Stimulated activated memory B cell treated with anti-CD40 and anti-IgM and Interleukin-4, amounts not matched to agents 10 μg/mL and 1 μg/mL and 100 μg/mL, for 72 hours (primary cell): ENCODE results near the gene SMC1B.
A peak's percentile ranks its signal among the peaks of the same experiment; 100 is the strongest.

Experiments
- ATAC-seq: fragments of 150-1000 bp; cut with Tn5 transposase; 2 replicates; pipeline ENCODE4 v1.10.0; 2021
- H3K27ac Mint-ChIP-seq: one replicate; pipeline ENCODE4 v1.8.0; 2022; ENCODE audit warnings: mild to moderate bottlenecking, mixed read lengths
- H3K27me3 Mint-ChIP-seq: one replicate; pipeline ENCODE4 v1.8.0; 2022; ENCODE audit warnings: mixed read lengths
- H3K36me3 Mint-ChIP-seq: one replicate; pipeline ENCODE4 v1.8.0; 2022; ENCODE audit warnings: mixed read lengths
- H3K4me1 Mint-ChIP-seq: one replicate; pipeline ENCODE4 v1.8.0; 2022; ENCODE audit warnings: mixed read lengths
- H3K4me3 Mint-ChIP-seq: one replicate; pipeline ENCODE4 v1.8.0; 2022; ENCODE audit warnings: mild to moderate bottlenecking, moderate library complexity, mixed read lengths
- H3K9me3 Mint-ChIP-seq: one replicate; pipeline ENCODE4 v1.8.0; 2022; ENCODE audit warnings: mixed read lengths

The SMC1B gene

DNA sequence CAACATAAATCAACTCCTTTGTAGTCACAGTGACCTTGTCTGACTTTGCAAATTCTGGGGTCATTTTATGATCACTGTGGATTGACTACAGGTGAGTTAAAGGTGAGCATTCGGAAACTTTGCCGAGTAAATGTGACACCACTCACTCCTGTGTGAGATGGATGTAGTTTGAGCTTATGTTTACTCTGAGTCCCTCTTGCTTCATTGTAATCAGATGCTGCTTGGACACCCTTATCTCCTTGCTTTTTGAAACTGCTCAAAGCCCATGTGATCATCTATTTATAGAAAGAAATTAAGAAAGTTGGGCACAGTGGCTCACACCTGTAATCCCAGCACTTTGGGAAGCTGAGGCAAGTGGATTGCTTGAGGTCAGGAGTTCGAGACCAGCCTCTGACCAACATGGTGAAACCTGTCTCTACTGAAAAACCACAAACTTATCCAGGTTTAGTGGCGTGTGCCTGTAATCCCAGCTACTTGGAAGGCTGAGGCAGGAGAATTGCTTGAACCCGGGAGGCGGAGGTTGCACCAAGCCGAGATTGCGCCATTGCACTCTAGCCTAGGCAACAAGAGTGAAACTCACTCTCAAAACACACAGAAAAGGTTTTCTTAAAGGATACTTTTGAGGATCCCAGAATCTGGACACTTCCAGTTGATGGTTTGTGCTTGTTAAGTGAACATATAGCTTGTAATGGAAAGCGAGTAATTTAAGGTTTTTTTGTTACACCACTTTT is 96.4 kb downstream of the SMC1B start:
- no peak for ATAC-seq
- peaks cover 83% of the 10 kb centered on the region for H3K4me1 Mint-ChIP-seq
- H3K27ac Mint-ChIP-seq = no peak overlapping the region
- peaks cover 8% of the 10 kb centered on the region for H3K36me3 Mint-ChIP-seq
- no peaks in the 10 kb centered on the region for H3K27me3 Mint-ChIP-seq
- H3K9me3 Mint-ChIP-seq = no peaks in the 10 kb centered on the region
- no peak overlapping the region for H3K4me3 Mint-ChIP-seq

DNA sequence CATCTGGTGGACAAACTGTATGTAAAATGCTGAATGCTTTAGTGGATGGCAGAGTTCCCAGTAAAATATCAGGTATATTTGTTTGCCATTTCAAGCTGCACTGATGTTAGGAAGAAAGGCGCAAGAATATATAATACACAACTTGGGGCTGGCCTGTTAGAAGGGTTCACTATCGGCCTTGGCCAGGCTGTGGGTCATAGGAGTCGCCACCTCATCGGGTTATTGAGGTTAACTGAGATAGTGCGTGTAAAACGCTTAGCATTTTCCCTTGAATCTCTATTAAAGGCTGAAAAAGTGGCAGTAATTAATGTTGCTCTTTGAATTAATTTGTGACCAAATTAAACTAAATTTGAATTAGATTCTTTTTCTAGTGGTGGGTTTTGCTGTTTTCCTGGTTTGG is 98.6 kb downstream of the SMC1B start:
- peak overlapping the region; percentile 18 for H3K27ac Mint-ChIP-seq
- no peaks in the 10 kb centered on the region for H3K9me3 Mint-ChIP-seq
- no peak overlapping the region for H3K4me3 Mint-ChIP-seq
- no peaks in the 10 kb centered on the region for H3K27me3 Mint-ChIP-seq
- peaks cover 8% of the 10 kb centered on the region for H3K36me3 Mint-ChIP-seq
- H3K4me1 Mint-ChIP-seq = peaks cover 87% of the 10 kb centered on the region
- ATAC-seq = no peak

DNA sequence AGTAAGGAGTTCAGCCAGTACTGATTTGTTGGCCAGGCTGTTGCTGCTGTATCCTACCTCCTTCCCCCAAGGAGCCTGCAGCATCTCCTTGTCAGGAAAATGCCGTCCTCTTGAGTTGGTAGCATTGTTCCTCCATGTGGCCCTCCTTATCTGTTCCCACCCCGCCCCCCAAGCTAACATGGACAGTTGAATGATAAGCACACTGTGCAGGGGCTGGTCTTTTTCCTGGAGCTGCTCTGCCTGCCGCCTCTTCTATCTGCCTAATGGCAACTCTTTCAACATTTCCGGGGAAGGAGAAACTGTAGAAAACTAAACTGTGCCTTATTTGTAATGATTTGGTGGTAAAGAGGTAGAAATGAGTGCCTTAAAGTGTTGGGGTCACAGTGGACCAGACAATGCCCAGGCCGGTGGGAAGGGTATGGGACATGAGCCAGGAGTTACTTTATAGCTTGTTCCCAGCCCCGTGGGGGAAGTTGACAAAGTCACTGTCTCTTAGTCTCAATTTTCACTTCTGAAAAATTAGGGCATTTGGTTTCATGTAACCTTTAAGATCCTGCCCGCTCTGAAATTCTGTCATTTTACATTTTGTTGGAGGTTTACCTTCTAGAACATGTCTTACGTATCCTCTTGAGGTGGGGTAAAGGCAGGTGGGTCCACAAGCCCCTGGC is 99.2 kb downstream of the SMC1B start:
- Mint-ChIP-seq H3K9me3 (no peaks in the 10 kb centered on the region), H3K27ac (peak overlapping the region; percentile 18), H3K4me1 (peaks cover 83% of the 10 kb centered on the region), H3K36me3 (peaks cover 8% of the 10 kb centered on the region), H3K27me3 (no peaks in the 10 kb centered on the region), H3K4me3 (no peak overlapping the region)
- no peak for ATAC-seq

DNA sequence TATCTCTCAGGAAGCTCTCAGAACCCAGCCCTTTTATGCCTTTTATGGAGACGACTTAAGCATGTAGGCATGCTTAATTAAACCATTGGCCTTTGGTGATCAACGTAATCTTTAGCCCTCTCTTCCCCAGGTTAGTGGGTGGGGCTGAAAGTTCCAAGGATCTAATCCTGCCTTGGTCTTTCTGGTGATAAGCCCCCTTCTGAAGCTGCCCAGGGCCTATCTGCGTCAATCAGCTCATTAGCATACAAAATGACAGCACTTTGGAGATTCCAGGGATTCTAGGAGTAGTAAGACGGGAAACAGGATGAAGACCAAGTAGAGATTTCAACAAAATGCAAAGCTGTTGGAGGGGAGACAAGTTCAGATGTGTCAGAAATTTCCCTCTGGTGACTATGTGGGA is 100.5 kb downstream of the SMC1B start:
- no peak overlapping the region for H3K27ac Mint-ChIP-seq
- no peaks in the 10 kb centered on the region for H3K9me3 Mint-ChIP-seq
- ATAC-seq = no peak
- no peak overlapping the region for H3K4me3 Mint-ChIP-seq
- H3K27me3 Mint-ChIP-seq = no peaks in the 10 kb centered on the region
- peaks cover 8% of the 10 kb centered on the region for H3K36me3 Mint-ChIP-seq
- H3K4me1 Mint-ChIP-seq = peaks cover 78% of the 10 kb centered on the region

DNA sequence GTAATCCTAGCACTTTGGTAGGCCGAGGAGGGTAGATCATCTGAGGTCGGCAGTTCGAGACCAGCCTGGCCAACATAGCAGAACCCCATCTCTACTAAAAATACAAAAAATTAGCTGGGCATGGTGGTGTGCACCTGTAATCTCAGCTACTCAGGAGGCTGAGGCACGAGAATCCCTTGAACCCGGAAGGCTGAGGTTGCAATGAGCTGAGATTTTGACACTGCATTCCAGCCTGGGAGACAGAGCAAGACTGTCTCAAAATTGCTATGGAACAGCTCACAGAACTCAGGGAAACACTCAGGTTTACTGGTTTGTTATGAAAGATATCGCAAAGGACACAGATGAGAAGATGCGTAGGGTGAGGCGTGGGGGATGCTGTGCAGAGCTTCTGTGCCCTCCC is 101.0 kb downstream of the SMC1B start:
- Mint-ChIP-seq H3K4me1 (peaks cover 75% of the 10 kb centered on the region), H3K27ac (no peak overlapping the region), H3K36me3 (peaks cover 8% of the 10 kb centered on the region)

DNA sequence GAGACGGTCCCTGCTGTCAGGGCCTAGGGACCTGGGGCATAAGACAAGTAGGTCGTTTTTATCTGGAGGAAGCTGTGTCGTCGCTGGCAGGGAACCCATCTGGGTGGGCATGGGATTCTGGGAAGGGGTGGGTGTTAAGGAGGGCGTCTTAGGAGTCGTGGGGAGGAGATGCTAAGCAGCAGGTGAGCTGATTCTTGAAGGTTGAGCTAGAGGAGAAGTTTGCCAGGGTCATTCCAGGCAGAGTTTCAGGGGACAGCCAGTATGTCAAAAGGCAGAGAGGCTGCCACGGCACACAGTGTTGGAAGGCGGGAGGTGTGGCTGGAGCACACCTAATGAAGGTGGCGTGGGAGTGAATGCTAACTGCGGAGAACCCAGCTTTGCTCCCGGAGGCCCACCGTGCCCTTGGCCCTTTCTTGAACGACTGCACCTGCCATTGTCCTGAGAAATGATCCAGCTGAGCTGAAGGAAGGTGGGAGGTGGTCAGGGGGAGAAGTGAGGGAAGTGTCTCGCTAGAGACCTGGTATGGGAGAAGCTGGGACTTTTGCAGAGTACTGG is 102.3 kb downstream of the SMC1B start:
- H3K36me3 Mint-ChIP-seq = peaks cover 8% of the 10 kb centered on the region
- peaks cover 69% of the 10 kb centered on the region for H3K4me1 Mint-ChIP-seq

More for the DNA sequence above, 101.0 kb downstream of the SMC1B start:
- H3K9me3 Mint-ChIP-seq = no peaks in the 10 kb centered on the region
- H3K4me3 Mint-ChIP-seq = no peak overlapping the region
- H3K27me3 Mint-ChIP-seq = no peaks in the 10 kb centered on the region
- no peak for ATAC-seq

DNA sequence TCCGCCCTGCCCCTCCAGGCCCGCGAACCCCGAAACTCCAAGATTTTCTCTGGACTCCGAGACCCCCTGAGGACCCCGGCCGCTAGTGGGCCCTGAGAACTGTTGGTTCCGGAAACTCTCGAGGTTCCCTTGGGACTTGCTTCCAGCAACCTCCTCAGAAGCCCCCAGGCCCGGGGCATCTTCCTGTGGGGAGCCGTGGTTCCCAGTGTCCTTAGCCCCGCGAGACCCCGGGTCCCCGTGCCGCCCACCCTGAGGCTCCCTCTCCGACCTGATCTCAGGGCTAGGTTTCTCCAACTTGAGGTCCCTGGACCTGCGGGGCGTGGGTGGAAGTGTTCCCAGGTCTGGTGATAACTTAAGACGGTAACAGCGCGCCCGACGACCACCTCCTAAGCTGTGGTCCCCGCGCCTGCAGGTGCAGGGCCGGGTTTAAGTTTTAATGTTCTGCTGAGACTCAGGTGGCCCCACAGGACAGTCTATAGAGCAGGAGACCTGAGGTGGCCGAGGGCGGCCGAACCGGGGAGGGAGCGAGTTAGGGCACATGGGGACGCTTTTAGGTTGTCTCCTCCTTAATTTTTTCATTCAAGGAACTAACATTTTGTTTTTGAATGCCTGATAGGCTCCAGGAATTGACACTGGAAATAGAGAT is 102.9 kb downstream of the SMC1B start:
- Mint-ChIP-seq H3K27ac (peak overlapping the region; percentile 97), H3K36me3 (peaks cover 8% of the 10 kb centered on the region), H3K27me3 (no peaks in the 10 kb centered on the region), H3K9me3 (no peaks in the 10 kb centered on the region), H3K4me1 (peaks cover 63% of the 10 kb centered on the region), H3K4me3 (peak overlapping the region; percentile 90)
- no peak for ATAC-seq

More for the DNA sequence above, 102.3 kb downstream of the SMC1B start:
- Mint-ChIP-seq H3K27me3 (no peaks in the 10 kb centered on the region), H3K4me3 (peak overlapping the region; percentile 90), H3K27ac (peak overlapping the region; percentile 97), H3K9me3 (no peaks in the 10 kb centered on the region)
- no peak for ATAC-seq

DNA sequence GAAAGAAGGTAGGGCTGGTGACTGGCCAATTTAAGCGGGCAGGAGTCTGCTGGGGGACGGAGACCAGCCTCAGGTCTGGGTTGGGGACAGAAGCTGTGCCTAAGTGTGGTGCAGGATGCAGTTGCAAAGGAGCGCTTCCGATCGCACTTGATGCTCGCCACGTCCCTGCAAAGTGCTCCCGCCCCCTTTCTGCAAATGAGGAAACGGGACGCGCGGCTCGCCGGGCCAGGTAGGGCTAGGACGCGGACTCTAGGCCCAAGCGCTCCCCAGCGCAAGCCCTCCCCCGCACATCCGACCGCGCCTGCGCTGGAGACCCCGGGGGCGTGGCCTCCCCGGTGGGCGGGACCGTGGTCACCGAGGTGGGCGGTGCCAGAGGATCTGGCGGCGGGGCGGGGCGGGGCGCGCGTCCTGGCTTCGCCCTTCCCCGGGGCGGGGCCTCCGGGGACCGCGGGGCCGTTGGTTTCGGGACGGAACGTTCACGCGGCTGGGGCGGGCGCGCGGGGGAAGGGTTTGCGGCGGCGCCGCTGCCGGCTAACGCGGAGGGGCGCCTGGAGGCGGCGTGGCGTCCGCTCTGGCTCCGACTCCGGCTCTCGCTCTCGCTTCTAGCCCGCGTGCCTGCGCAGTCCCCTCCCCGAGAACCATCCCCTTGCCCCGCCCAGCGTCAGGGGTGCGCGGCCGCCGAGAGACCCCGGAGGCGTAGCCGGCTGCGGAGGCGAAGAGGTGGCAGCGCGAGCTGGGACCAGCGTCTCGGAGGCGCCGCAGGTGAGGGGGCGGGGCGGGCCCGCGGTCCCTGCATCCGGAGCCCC is 103.8 kb downstream of the SMC1B start, which contains the start of gene FAM118A:
Gene FAM118A, plus strand, starts transcription at position 513 of the 806 bp plus-strand sequence. CDS start 12,446 bp downstream, outside the sequence.
- H3K36me3 Mint-ChIP-seq = peaks cover 8% of the 10 kb centered on the region
- ATAC-seq = peak; percentile 93
- H3K27me3 Mint-ChIP-seq = no peaks in the 10 kb centered on the region
- H3K4me3 Mint-ChIP-seq = peak within 1 kb of the TSS; percentile 90
- H3K27ac Mint-ChIP-seq = peak within 1 kb of the TSS; percentile 97
- H3K4me1 Mint-ChIP-seq = peaks cover 55% of the 10 kb centered on the region
- H3K9me3 Mint-ChIP-seq = no peaks in the 10 kb centered on the region

DNA sequence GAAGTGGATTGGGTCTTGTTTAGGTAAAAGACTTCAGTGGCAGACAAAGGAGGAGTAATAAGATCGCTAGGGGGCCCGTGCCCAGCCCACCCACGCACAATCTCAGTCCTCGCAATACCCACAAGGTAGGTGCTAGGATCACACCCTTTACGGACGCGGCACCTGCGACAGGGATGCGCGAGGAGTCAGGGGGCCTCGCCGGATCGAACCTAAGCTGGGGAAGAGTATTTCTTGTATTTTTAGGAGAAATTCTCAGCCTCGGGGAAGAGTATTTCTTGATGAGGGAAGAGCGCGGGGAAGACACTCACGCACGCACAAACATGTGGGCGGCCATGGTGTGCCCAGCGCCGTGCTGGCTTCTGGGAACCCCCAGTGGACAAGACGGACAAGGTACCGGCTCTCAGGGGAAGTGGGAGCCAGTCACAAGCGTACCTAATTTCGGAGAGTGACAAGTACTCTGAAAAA is 104.4 kb downstream of the SMC1B start:
- Mint-ChIP-seq H3K36me3 (peaks cover 8% of the 10 kb centered on the region), H3K4me1 (peaks cover 48% of the 10 kb centered on the region), H3K9me3 (no peaks in the 10 kb centered on the region), H3K27me3 (no peaks in the 10 kb centered on the region), H3K27ac (peak overlapping the region; percentile 97), H3K4me3 (peak overlapping the region; percentile 90)
- ATAC-seq = no peak

DNA sequence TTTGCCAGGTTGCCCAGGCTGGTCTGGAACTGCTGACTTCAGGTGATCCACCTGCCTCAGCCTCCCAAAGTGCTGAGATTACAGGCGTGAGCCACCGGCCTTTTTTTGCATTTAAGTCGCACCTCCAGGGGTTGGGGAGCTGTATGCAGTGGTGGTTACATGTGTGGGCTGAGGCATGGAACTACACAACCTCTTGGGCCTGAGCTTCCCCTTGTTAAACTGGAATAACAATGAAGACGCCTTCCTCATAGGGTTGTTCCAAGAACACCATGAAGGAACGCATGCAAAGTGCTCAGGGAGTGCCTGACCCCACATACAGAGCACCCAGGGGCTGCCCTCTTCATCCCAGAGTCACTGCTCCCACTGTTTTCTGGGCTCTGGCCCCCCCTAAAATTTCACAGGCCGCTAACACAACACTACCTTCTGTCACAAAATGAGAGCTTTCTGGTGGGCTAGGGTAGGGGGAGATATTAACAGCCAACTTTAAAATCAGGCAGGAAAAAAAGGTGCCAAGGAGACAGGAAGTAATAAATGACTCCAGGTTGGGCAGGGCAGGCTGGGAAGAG is 104.9 kb downstream of the SMC1B start:
- Mint-ChIP-seq H3K9me3 (no peaks in the 10 kb centered on the region), H3K36me3 (peaks cover 8% of the 10 kb centered on the region), H3K4me1 (peaks cover 43% of the 10 kb centered on the region), H3K27ac (peak overlapping the region; percentile 97), H3K27me3 (no peaks in the 10 kb centered on the region), H3K4me3 (peak overlapping the region; percentile 90)
- ATAC-seq = no peak

DNA sequence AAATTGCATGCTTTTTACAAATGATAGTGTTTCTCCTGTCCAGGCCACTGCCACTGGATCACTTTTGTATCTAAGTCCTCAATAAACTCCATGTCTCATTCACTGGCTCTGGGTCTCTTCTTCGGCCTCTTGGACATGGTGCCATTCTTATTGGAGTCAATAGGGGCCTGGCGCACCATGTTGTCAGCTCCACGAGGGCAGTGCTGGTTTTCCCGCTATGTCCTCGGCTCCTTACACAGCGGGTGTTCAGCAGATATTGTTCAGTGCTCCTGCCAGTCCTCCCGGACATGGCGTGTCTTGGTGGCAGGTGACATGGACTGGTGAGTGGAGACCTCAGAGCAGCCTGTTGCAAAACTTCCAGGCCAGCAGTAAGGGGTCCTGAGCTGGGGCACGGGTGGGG is 107.3 kb downstream of the SMC1B start:
- Mint-ChIP-seq H3K36me3 (no peaks in the 10 kb centered on the region), H3K9me3 (no peaks in the 10 kb centered on the region), H3K4me3 (no peak overlapping the region), H3K27ac (no peak overlapping the region), H3K4me1 (peaks cover 26% of the 10 kb centered on the region), H3K27me3 (no peaks in the 10 kb centered on the region)
- ATAC-seq = no peak

DNA sequence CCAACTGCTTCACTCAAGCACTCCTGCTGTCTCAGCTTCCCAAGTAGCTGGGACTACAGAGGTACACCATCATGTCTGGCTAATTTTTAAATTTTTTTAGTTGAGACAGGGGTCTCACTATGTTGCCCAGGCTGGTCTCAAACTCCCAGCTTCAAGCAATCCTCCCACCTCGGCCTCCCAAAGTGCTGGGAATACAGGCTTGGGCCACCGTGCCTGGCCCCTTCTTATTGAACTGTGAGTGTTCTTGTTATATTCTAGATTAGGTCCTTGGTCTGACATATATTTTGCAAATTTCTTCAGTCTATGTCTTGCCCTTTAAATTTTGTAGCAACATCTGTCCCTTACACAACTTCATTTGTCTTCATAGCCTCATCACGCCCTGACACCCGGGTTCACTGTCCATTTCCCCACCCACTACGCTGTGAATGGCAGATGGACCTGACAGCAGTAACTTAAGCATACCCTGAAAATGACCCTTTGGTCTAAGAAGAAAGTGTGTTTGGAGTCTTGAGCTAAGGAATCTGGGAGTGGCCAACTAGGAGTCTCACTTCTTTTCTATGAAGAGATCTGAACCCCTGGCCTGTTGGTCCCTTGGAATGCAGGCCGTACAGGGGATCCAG is 107.8 kb downstream of the SMC1B start:
- no peak for ATAC-seq
- Mint-ChIP-seq H3K27ac (no peak overlapping the region), H3K36me3 (no peaks in the 10 kb centered on the region), H3K4me1 (peaks cover 20% of the 10 kb centered on the region), H3K27me3 (no peaks in the 10 kb centered on the region), H3K9me3 (no peaks in the 10 kb centered on the region), H3K4me3 (no peak overlapping the region)

DNA sequence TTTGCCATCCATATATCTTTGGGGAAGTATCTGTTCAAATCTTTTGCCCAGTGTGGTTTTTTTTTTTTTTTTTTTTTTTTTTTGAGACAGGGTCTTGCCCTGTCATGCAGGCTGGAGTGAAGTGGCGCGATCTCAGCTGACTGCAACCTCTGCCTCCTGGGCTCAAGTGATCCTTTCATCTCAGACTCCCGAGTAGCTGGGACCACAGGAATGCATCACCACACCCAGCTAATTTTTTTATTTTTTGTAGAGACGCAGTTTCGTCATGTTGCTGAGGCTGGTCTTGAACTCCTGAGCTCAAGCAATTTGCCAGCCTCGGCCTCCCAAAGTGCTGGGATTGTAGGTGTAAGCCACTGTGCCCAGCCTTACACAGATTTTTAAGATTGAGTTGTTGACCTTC is 108.4 kb downstream of the SMC1B start:
- peaks cover 17% of the 10 kb centered on the region for H3K4me1 Mint-ChIP-seq
- no peak for ATAC-seq
- no peaks in the 10 kb centered on the region for H3K27me3 Mint-ChIP-seq
- no peak overlapping the region for H3K27ac Mint-ChIP-seq
- no peaks in the 10 kb centered on the region for H3K9me3 Mint-ChIP-seq
- no peaks in the 10 kb centered on the region for H3K36me3 Mint-ChIP-seq
- no peak overlapping the region for H3K4me3 Mint-ChIP-seq

DNA sequence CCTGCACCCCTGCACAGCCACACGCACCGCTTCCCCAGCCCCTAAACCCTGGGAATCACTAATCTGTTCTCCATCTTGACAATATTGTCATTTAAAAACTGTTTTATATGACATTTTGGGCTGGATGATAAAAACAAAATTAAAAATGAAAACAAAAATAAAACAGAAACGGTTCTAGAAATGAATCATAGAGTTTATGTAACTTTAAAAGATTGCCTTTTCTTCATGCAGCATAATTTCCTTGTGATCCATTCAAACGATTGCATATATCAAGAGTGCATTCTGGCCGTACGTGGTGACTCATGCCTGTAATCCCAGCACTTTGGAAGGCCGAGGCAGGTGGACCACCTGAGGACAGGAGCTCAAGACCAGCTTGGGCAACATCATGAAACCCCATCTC is 110.2 kb downstream of the SMC1B start:
- Mint-ChIP-seq H3K27ac (no peak overlapping the region), H3K4me3 (no peak overlapping the region), H3K9me3 (no peaks in the 10 kb centered on the region), H3K27me3 (no peaks in the 10 kb centered on the region), H3K36me3 (no peaks in the 10 kb centered on the region), H3K4me1 (peaks cover 6% of the 10 kb centered on the region)
- ATAC-seq = no peak
